SHP77 (cell line): ENCODE results near the gene KCNIP1.

Experiments
- DNase-seq, 2 experiments: peaks; one replicate each; lab custom pipeline; 2025; lab: John Stamatoyannopoulos, UW

KCNIP1 gene

DNA sequence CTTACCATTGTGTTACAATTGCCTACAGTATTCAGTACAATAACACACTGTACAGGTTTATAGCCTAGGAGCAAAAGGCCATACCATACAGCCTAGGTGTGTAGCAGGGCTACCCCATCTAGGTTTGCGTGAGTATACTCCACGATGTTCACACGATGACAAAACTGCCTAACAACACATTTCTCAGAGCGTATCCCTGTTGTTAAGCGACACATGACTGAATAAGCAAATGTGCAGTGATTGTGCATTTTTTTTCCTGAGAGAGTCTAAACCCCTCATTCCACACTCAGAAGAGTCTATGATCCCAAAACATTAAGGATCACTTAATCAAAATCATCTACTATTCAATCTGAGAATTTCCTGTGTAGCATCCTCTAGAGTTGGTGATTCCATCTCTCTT, 211.3 kb downstream of the KCNIP1 start:
- no peak for DNase-seq

DNA sequence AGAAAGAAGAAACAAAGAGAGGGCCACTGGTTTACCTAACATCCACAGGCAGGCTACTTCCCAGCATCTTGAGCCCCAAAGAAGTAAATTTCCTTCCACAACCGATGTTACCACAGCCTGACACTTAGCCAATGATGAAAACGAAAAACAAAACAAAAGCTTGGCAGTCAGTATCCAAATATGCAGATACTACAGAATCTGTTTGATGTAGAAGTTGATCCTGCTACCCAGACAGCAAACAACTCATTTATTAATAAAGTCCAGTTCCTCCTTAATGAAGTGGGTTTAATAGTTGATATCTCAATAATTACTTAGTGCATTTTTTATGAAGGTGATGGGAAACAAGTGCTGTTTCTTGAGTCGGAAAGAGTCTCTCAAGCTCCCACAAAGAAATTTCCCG, 212.6 kb downstream of the KCNIP1 start:
- no peak for DNase-seq

DNA sequence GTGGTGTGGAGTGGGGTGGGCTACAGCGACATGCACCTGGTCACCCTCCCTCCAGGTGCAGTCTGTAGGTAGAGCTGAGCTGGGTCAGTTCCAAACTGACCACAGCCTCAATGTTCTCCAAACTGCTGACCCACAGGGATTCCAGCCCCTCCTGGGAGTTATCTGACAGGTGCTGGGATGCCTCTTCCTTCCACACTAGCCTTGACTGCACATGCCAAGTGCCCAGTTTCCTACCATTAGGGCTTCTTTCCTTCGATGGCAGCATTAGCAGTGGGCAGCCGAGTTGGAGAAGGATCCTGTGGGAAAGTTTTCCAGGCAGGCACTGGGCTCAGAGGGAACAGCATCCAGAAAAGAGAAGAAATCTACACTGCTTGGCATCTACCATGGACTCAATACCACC, 215.7 kb downstream of the KCNIP1 start:
- DNase-seq, result no peak

DNA sequence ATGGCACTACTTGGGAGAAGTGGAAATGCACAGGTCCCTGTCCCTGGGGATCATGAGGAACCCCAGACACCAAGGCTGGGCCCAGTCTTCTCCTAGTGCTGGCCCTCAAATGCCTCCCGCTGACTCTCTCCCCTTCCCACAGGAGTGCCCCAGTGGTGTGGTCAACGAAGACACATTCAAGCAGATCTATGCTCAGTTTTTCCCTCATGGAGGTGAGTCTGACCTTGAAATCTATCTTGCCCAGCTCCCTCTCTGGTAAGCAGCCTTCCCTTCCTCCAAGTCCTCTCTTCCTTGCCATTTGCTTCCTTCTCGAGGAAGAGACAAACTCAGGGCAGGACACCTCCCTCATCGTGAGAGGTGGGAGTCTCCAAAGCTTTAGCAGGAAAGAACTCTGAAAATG, 216.4 kb downstream of the KCNIP1 start:
- no peak for DNase-seq

DNA sequence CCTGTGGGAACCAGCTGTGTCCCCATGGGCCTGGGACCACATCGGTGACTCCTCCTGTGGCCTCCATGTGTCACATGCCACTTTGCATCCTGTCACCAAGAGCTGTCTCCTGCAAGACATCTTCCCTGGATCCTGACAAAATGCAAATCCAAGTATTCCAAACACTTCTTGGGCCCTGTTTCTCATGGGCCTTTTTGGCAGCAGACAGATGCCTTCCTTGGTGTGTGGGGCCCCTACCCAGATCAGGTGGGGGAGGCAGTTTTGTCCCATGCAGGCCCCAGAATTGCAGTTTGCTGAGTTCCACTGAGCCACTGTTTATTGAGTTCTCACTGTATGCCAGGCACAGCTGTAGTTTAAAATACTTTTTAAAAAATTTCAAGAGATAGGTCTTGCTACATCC, 217.2 kb downstream of the KCNIP1 start:
- no peak for DNase-seq

DNA sequence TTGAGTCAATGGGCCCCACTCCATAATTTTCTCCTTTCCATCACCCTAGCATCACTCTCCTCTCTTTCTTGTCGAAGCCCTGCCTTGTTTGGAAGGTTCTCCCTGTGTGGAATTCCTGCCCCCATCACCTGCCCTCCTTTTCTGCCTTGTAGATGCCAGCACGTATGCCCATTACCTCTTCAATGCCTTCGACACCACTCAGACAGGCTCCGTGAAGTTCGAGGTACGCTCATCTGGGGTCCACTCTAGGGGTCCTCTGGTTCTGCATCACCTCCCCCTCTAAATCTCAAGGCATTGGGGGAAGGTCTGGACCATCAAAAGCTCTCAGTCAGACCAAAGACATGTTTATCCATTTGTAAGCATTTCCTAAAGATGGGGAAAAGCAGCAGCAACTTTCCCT, 217.9 kb downstream of the KCNIP1 start:
- DNase-seq, result no peak

DNA sequence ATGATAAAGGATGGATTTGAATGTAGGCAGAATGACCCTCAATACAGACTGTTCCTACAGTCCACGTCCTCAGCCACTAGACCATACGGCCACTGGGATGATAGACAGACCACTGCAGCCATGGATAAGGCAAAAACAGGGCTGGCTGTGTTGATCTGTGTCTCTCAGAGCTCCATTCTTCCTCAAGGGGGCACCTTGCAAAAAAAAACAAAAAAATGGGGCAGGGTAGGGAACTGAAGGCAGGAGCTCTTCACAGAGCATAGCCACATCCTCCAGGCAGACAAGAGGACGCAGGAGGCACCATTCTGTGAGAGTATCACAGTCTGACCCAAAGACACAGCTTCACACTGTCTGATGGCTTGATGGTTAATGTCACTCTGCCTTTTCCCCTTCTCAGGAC, 218.5 kb downstream of the KCNIP1 start:
- DNase-seq, result no peak

DNA sequence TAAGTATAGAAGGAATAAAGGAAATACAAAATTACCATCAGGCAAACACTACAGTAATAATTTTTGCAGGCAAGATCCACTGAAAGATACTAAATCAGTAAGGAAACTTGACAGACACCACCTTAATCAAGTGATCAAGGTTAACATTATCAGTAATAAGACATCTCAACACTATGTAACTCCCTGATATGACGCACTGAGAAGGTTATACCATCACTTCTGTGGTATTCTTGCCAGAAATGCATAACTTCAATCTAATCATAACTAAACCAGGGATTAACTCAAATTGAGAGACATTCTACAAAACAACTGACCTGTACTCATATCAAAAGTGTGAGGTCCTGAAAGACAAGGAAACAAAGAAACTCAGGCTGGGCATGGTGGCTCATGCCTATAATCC, 227.2 kb downstream of the KCNIP1 start:
- no peak for DNase-seq

DNA sequence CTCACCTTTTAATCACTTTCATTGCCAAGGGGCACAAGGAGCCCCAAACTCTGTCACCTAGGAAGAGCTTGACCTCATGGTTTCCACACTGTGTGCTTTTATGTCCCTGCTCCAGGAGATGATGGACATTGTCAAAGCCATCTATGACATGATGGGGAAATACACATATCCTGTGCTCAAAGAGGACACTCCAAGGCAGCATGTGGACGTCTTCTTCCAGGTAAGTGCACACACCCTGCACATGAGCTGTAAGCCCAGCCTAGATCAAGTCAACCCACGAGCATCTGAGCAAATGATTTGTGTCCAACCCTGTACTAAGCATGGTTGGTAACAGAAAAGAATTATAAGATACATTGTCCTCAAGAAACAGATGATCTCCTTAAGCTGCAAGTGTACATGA, 228.9 kb downstream of the KCNIP1 start:
- DNase-seq, result no peak

DNA sequence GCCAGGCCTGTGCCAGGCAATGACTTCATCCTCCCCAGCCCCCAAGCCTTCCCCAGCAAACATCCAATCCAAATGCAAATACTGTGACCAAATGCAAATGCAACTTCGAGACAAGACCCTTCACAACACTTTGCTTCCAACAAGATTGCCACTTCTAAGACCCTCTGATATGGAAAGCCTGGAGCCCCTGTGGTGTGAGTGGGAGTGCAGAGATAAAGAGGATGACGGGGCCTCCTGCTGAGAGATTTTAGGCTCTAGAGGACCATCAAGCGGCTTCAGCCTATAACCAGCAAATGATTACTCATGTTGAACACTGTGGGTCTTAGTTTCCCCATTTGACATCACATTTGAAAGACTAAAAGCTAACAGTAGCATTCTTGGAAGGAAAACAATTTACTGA, 233.1 kb downstream of the KCNIP1 start:
- DNase-seq, result no peak

DNA sequence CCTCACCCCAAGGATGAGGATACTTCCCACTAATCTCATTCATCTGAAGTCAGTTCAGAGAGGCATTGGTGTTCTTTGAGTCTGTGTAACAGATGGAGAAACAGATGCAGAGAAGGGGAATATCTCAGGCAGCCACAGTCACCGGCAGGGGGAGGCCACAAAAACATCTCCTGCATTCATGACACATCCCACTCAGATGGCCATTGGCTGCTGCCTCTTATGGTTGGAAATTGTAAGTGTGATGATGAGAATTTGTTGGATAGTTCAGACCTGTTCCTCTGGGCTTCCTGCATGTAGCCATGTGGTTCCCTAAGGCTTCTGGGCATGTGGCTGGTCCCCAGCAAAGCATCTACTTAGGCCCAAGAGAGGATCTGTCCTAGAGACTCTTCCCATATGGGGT, 233.8 kb downstream of the KCNIP1 start:
- DNase-seq, result no peak

DNA sequence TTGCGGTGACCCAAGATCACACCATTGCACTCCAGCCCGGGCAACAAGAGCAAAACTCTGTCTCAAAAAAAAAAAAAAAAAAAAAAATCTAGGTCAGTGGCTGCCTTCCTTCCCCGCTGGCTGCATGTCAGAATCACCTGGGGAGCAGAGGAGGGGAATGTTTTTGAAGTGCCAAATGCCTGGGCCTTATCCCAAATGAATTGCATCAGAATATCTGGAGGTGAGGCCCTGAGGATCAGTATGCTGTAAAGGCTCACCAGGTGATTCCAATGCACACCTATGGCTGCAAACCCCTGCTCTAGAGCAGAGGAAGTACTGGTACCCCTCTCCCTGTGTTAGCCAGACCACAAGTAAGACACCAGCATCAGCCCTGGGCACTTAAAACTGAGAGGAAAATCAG, 235.0 kb downstream of the KCNIP1 start:
- DNase-seq, result no peak

DNA sequence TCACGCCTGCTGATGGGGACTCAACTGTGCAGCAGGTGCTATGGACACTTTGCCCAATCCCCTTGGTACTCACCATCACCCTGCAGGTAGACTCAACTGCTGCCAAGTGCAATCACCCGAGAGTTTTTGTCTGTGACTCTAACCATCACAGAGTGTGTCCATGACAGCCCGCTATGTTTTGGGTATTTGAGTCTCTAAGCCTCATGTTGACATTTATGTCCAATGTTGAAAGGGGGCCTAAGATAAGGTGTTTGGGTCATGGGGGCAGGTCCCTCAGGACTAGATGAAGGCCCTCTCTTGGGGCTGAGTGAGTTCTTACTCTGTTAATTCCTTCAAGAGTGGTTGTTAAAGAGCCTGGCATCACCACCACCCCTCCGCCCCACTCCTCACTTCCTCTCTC, 235.6 kb downstream of the KCNIP1 start:
- no peak for DNase-seq

DNA sequence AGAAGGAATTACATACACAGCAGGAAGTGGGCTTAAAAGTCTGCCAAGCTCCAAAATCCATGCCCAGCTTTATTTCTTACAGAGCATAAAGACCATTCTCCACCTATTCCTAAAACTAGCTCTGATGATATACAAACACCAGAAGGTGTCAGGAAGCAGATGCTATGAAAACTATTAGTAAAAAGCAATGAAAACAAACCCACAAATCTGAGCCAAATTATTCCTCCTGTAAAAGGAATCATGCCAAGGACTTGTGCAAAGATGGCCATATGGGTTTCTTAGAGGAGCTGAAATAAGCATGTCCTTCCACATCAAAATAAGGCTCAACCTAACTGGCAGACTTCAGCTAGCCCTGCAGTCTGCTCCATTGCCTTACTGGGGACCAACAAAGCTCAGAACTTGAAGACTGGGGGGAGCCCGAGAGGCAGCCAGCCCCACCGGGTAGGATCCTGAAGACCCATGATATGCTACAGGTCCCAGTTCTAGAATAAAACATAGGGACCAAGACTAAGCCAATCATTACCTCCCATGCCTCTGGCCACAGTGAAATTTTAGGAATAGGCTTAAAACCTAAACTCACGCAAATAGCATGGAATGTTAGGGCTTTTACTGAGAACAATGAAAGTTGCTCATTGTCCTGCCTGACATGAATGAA, 236.9 kb downstream of the KCNIP1 start:
- DNase-seq, result no peak

DNA sequence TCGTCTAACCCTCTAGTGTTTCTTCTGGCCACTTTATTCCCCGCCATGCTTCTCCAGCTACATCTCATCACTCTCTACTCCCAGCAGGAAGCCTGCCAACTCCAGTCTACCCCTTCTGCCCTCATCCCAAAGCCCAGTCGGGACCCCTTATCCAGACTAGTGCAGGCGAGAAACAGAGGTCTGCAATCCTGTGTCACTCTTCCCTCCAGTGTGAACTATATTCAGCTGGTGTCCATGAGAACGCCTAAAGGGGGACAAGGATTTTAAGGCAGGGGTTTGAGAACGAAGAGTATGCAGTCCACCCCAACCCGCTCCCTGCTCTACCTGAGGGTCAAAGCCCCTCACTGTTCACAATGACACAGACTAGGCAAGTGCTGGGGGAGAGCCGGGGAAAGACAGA, 238.0 kb downstream of the KCNIP1 start:
- no peak for DNase-seq

DNA sequence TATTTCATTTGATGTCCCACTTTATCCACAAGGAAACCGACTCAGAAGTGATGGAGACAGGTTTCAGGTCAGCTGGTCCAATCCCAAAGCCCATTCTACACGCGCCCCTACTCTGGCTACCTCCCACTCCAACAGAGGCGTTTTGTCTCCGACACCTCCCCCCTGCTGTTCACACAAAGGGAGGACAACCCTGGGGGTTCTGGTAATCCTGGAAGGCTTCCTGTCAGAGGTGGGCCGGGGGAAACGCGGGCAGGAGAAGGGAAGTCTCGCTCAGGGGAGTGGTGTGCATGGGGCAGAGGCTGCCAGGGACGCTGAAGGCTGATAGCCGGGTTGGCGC, 240.0 kb downstream of the KCNIP1 start:
- no peak for DNase-seq

DNA sequence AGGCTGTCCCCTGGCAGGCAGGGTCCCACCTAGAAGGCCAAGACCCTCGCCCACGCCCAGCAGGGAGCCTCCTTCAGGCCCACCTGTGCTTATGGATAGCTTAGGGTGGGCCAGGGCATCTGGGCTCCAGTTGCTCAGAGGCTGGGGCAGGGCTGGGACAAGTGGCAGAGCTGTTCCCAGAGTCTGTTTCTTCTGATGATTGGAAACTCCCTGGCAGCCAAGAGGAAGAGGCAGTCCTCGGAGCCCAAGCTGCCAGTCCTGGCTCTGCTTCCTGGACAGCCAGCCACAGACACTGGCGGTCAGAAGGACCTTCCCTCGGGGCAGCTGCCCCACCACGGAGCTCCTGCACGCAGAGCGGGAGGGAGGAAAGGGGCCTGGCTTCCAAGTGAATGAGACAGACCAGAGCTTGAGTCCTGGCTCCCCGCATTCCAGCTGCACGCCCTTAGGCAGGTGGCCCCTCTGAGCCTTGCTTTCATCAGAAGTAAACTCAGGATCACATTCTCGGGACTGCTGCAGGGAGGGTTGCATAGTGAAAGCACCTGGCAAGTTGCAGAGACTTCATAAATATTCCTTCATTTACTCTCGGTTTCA, 241.8 kb downstream of the KCNIP1 start:
- DNase-seq, result no peak

DNA sequence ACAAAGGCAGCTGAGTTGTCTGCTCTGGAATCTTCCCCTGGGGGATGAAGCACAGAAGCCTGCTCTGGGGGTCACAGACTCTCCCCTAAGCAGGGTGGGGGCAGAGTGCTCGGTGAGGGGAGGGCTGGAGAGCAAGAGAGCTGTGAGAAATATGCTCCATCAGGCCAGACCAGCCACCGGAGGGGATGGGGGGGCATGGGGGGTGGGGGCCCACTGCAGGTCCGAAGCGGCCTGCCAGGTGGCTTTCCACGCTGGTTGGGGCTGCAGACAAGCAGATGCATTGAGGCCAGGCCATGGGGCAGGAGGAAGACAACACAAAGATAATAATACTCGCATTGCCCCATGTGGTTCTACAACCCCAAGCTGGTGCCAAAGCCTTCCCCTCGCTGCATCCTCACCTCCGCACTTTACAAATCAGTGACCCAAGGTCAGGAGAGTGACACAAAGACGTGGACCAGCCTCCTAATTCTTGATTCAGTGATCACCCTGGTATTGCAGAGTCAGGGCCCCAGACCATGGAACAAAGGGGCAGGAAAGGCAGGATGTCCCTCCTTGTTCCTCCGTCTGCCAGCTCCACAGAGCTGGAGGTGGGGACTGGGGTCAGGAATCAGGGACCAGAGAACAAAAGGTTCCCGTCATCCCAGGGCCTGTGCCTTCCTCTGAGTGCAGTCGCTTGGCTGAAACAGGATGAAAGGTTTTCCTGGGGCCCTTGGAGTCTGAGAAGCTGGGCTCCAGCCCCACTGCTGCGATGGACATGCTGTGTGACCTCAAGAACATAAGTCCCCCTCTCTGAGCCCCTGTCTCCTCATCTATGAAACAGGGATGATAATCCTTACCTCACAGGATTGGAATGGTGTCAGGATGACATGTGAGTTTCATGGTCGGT, 242.5 kb downstream of the KCNIP1 start:
- DNase-seq, result no peak

DNA sequence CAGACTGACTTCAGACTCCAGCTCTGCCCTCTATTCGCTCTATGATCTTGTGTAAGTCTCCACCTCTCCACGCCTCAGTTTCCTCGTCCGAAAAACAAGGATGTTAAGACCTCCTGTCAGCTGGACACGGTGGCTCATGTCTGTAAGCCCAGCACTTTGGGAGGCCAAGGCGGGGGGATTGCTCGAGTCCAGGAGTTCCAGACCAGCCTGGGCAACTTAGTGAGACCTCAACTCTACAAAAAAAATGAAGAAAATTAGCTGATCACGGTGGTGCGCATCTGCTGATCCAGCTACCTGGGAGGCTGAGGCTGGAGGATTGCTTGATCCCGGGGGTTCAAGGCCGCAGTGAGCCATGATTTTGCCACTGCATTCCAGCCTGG, 243.1 kb downstream of the KCNIP1 start:
- DNase-seq, result no peak

DNA sequence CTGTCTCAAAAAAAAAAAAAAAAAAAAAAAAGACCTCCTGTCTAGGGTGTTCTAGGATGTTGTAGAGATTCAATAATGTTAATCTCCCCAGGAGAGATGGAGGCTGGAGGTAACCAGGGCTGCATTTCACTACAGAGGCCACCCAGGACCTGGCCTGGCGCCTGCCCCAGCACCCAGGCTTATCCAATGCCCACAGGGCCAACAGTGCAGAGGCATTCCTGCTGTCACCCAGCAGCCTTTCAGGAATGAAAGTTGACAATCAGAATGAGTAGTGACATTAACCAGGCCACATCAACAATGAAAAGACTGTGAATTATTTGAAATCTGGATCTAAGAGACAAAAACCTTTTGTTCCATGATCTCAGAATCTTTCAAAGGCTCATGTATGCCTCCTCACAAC, 243.5 kb downstream of the KCNIP1 start:
- DNase-seq, result no peak

DNA sequence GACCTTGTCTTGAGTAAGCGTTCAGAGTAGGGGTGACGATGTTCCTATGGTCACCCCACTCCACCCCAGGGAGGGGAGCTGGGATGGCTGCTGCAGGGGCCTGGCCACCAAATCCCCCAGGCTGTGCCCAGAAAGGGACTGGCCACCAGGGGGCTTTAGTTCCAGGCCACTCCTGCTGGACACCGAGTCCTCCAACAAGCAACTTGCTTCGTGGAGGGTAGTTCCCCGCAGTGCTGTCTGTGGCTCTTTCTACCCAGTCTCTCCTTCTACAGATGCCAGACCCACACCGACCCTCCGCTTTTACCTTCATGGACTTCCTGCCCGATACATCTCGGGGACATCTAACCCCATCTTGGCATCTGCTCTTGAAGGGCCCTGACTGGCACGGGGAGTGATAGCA, 244.0 kb downstream of the KCNIP1 start:
- DNase-seq, result no peak

DNA sequence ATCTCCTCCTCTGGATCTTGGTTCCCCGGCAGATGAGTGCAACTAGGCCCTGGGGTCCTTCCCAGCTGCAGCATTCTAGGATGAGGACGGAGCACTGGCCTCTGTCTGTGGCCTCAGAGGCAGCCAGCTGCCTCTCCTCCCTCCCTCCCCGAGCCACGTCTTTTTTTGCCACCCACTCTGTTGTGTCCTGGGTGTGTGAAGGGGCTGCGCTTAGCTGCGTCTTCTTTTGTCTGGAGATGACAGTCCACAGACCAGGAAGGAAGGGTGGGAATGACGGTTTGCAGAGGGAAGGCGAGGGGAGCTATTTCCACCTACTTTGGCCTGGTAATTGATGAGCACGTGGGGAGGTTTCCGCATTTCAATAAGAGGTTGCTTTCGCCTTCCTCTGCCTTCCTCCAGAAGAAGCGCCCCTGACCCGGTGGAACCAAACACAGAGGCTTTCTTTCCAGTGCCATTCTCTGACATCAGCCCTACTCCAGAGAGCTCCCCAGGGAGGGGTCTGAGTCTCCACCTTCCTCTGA, 245.2 kb downstream of the KCNIP1 start:
- no peak for DNase-seq

DNA sequence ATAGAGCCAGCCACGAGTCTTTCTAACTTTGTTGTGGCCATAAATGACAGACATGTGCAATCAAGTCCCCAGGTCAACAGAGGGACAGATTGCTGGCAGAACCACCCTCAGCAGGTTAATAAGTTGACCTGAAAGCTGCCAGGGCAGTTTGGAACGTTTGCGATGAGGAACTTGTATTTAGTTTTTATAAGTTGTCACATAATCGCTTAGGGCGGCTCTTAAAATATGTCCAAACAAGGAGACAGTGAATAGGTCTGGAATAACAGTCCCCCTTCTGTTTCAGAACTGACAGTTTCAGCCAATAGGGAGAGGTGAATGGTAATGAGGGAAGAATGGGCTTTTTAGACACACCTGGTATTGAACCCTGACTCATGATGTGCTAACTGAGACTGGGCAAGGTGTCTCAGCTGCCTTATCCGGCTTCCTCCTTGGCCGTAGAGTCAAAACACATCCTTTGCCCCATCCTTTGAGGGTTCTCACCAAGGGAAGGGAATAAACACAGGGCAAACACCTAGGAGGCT, 246.2 kb downstream of the KCNIP1 start:
- no peak for DNase-seq
